Germinal center (tissue), 1 donor: ENCODE data around the gene MT1B.
"Not testable (repeated sequence)": the region's sequence is repeated elsewhere in the genome, so short reads cannot be mapped to it uniquely, and the experiment has no call there.

ENCODE experiments used
- DNase-seq: peaks from one replicate; pipeline ENCODE4 v3.0.0; 2012; ENCODE audit warnings: mixed read lengths, low spot score

The MT1B gene

GRCh38 chr16:56667581-56668571 lies 16.2 kb downstream of the MT1B start, which contains the start of gene MT1G:
TSS of gene MT1G (minus strand) at chr16:56668065. CDS start at chr16:56667993, 72 bp downstream.
- DNase-seq: no peak

- no peak for DNase-seq
Measured at GRCh38 chr16:56669005-56669839, 17.5 kb downstream of the MT1B start, which contains the start of gene MT1H. TSS of gene MT1H (plus strand) at chr16:56669814. CDS start at chr16:56669885, 71 bp downstream.

- no peak for DNase-seq
Measured at GRCh38 chr16:56669840-56670619, 18.3 kb downstream of the MT1B start.

- DNase-seq: no peak
Measured at GRCh38 chr16:56670620-56670934, 18.9 kb downstream of the MT1B start.

GRCh38 chr16:56671691-56672090 lies 20.0 kb downstream of the MT1B start:
- DNase-seq: not testable (repeated sequence)

GRCh38 chr16:56672171-56672570 lies 20.5 kb downstream of the MT1B start:
- not testable (repeated sequence) for DNase-seq

GRCh38 chr16:56672761-56673536 lies 21.3 kb downstream of the MT1B start:
- no peak for DNase-seq

- no peak for DNase-seq
Measured at GRCh38 chr16:56673921-56674320, 22.2 kb downstream of the MT1B start.

- not testable (repeated sequence) for DNase-seq
Measured at GRCh38 chr16:56674570-56674969, 22.9 kb downstream of the MT1B start.

GRCh38 chr16:56675685-56676210 lies 24.1 kb downstream of the MT1B start:
- no peak for DNase-seq

- no peak for DNase-seq
Measured at GRCh38 chr16:56677474-56677873, 25.8 kb downstream of the MT1B start.

- DNase-seq: no peak
Measured at GRCh38 chr16:56679078-56679730, 27.5 kb downstream of the MT1B start.

- DNase-seq: no peak
Measured at GRCh38 chr16:56679818-56680217, 28.1 kb downstream of the MT1B start.

- peak; percentile 81 for DNase-seq
Measured at GRCh38 chr16:56681939-56682702, 30.4 kb downstream of the MT1B start, which contains the start of gene MT1X. TSS of gene MT1X (plus strand) at chr16:56682470. CDS start at chr16:56682541, 71 bp downstream.

- DNase-seq: no peak
Measured at GRCh38 chr16:56682703-56683397, 31.2 kb downstream of the MT1B start.

GRCh38 chr16:56683424-56684172 lies 31.9 kb downstream of the MT1B start:
- no peak for DNase-seq

GRCh38 chr16:56684256-56684925 lies 32.7 kb downstream of the MT1B start:
- no peak for DNase-seq
